Peyer's patch (tissue), 4 donors: ENCODE data around the gene ADAMTS7.
"Not testable (repeated sequence)": the region's sequence is repeated elsewhere in the genome, so short reads cannot be mapped to it uniquely, and the experiment has no call there.

Experiments
- POLR2A ChIP-seq, 2 donors: fragments of 450-650 bp; IDR thresholded peaks; one replicate each; pipeline ENCODE4 v1.5.1; 2017; ENCODE audit warnings: antibody characterized with exemption in 2 of 2, mild to moderate bottlenecking in 2 of 2, moderate library complexity in 2 of 2
- TF ChIP-seq, protein P1 (sequence below), 6 experiments: fragments of 450-650 bp in 4 of 6; fragments of 200-600 bp in 2 of 6; sonication (generic) in 1 of 6; IDR thresholded peaks; one replicate each; pipeline ENCODE4 v1.5.1; 2017 to 2019; ENCODE audit warnings: antibody characterized with exemption in 6 of 6, mild to moderate bottlenecking in 3 of 6, moderate library complexity in 1 of 6

DNA sequence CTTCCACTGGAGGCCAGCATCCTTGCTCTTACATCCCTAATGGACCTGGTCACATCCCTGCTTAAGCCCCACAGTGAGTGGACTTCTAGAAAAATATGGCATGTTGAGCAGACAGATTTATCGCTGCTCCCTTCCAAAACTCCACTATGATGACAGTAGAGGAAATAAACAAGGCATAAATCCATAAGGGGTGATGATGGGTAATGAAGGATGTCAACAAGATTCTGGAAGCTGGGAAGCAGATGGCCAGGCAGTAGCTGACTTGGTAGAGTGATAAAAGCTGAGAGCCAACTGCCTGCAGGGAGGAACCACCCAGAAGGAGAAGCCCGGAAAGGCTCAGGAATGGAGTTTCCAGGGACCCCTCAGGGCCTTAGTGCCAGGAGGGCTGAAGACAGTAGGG is 28.9 kb downstream of the ADAMTS7 start:
- TF ChIP-seq, protein P1, sequence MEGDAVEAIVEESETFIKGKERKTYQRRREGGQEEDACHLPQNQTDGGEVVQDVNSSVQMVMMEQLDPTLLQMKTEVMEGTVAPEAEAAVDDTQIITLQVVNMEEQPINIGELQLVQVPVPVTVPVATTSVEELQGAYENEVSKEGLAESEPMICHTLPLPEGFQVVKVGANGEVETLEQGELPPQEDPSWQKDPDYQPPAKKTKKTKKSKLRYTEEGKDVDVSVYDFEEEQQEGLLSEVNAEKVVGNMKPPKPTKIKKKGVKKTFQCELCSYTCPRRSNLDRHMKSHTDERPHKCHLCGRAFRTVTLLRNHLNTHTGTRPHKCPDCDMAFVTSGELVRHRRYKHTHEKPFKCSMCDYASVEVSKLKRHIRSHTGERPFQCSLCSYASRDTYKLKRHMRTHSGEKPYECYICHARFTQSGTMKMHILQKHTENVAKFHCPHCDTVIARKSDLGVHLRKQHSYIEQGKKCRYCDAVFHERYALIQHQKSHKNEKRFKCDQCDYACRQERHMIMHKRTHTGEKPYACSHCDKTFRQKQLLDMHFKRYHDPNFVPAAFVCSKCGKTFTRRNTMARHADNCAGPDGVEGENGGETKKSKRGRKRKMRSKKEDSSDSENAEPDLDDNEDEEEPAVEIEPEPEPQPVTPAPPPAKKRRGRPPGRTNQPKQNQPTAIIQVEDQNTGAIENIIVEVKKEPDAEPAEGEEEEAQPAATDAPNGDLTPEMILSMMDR (IDR thresholded peaks at IDR 0.05) = not testable (repeated sequence)
- not testable (repeated sequence) for TF ChIP-seq POLR2A (IDR thresholded peaks at IDR 0.05)
